ENCODE results near the gene STAT2.

DNA sequence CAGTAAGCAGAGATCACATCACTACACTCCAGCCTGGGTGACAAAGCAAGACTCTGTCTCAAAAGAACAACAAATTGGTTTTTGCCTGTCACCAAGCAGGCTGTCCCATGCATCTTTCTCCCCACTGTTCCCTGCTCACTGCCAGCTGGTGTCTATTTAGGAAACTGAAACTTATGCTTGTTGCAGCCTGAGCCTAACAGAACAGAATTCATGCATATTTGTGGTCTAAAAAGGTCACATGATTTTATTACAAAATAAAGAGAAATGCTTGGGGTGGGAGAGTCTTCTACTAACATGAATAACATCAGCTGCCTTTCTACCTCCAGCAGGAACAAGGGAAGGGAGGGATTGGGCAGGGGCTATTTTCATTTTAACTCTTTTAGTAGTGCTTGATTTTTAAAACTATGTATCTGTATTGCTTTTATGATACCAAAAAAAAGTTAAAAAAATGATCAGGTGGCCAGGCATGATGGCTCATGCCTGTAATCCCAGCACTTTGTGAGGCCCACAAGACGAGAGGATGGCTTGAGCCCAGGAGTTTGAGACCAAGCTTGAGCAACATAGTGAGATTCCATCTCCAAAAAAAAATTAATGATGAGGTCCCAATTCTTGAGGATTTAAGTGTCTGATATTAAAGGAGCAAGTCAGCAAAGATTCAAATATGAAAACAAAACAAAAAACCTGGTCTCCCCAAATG, 923 bp downstream of the STAT2 start:
- TF ChIP-seq MTA2 (IDR thresholded peaks at IDR 0.05; ENCODE audit: low read depth) (no peak), CREM (IDR thresholded peaks at IDR 0.05; ENCODE audit: low read depth) (no peak), HDAC6 (IDR thresholded peaks at IDR 0.05; ENCODE audit: unreplicated experiment) (no peak)
- TF ChIP-seq, protein P1, sequence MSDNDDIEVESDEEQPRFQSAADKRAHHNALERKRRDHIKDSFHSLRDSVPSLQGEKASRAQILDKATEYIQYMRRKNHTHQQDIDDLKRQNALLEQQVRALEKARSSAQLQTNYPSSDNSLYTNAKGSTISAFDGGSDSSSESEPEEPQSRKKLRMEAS (IDR thresholded peaks at IDR 0.05; ENCODE audit: low read depth, low read length): no peak

All from GM12878 (cell line).